UCSD-AML1 (cell line): ENCODE data around the gene DMBX1.

Experiments used
- DNase-seq: peaks from one replicate; lab custom pipeline; 2025; ENCODE audit not compliant: unreplicated experiment; lab: John Stamatoyannopoulos, UW

Gene DMBX1

GRCh38 chr1:46481961-46482360 lies 7.7 kb upstream of the DMBX1 start:
- DNase-seq, result no peak

GRCh38 chr1:46483589-46483988 lies 6.0 kb upstream of the DMBX1 start:
- no peak for DNase-seq

GRCh38 chr1:46484783-46485490 lies 4.7 kb upstream of the DMBX1 start:
- DNase-seq, result no peak

GRCh38 chr1:46485564-46486431 lies 3.8 kb upstream of the DMBX1 start:
- no peak for DNase-seq

GRCh38 chr1:46486432-46487015 lies 3.1 kb upstream of the DMBX1 start:
- no peak for DNase-seq

GRCh38 chr1:46487818-46488218 lies 1.8 kb upstream of the DMBX1 start:
- peak; percentile 45 for DNase-seq

- DNase-seq, result no peak
Observed at GRCh38 chr1:46488343-46489168, 1.1 kb upstream of the DMBX1 start.

- DNase-seq, result no peak
Observed at GRCh38 chr1:46489169-46489637, 433 bp upstream of the DMBX1 start.

- DNase-seq, result no peak
Observed at GRCh38 chr1:46490406-46490655, 695 bp downstream of the DMBX1 start.

- no peak for DNase-seq
Observed at GRCh38 chr1:46490656-46491442, 1.2 kb downstream of the DMBX1 start.

GRCh38 chr1:46491443-46492268 lies 2.0 kb downstream of the DMBX1 start:
- no peak for DNase-seq

GRCh38 chr1:46492269-46492853 lies 2.7 kb downstream of the DMBX1 start:
- no peak for DNase-seq

- no peak for DNase-seq
Observed at GRCh38 chr1:46492871-46493270, 3.2 kb downstream of the DMBX1 start.

GRCh38 chr1:46493316-46494032 lies 3.8 kb downstream of the DMBX1 start:
- DNase-seq, result no peak

- no peak for DNase-seq
Observed at GRCh38 chr1:46494910-46495309, 5.3 kb downstream of the DMBX1 start.

- DNase-seq, result no peak
Observed at GRCh38 chr1:46495778-46496177, 6.1 kb downstream of the DMBX1 start.

- DNase-seq, result no peak
Observed at GRCh38 chr1:46496505-46496904, 6.9 kb downstream of the DMBX1 start.

GRCh38 chr1:46497020-46497419 lies 7.4 kb downstream of the DMBX1 start:
- no peak for DNase-seq

- no peak for DNase-seq
Observed at GRCh38 chr1:46497665-46498064, 8.0 kb downstream of the DMBX1 start.
